GM10847 (cell line): Measurements from ENCODE around the gene ONECUT3.

Source experiments
- POLR2A ChIP-seq: IDR thresholded peaks from 2 replicates; pipeline ENCODE4 v1.6.1; 2011; ENCODE audit not compliant: insufficient read length; ENCODE audit errors: extremely low read depth

Gene ONECUT3

GRCh38 chr19:1819341-1820255 lies 66.3 kb downstream of the ONECUT3 start:
- no peak for TF ChIP-seq POLR2A

GRCh38 chr19:1822210-1822609 lies 68.9 kb downstream of the ONECUT3 start:
- no peak for TF ChIP-seq POLR2A

GRCh38 chr19:1823020-1823419 lies 69.7 kb downstream of the ONECUT3 start:
- no peak for TF ChIP-seq POLR2A

- no peak for TF ChIP-seq POLR2A
Measured at GRCh38 chr19:1823539-1824251, 70.4 kb downstream of the ONECUT3 start.

- no peak for TF ChIP-seq POLR2A
Measured at GRCh38 chr19:1824252-1824622, 70.9 kb downstream of the ONECUT3 start.

GRCh38 chr19:1825909-1826556 lies 72.7 kb downstream of the ONECUT3 start:
- no peak for TF ChIP-seq POLR2A

GRCh38 chr19:1826557-1827521 lies 73.5 kb downstream of the ONECUT3 start:
- TF ChIP-seq POLR2A = no peak

- no peak for TF ChIP-seq POLR2A
Measured at GRCh38 chr19:1827566-1828278, 74.4 kb downstream of the ONECUT3 start.

GRCh38 chr19:1828279-1829238 lies 75.3 kb downstream of the ONECUT3 start:
- TF ChIP-seq POLR2A = no peak

- no peak for TF ChIP-seq POLR2A
Measured at GRCh38 chr19:1829958-1830357, 76.7 kb downstream of the ONECUT3 start.

- no peak for TF ChIP-seq POLR2A
Measured at GRCh38 chr19:1830568-1830967, 77.3 kb downstream of the ONECUT3 start.
